ENCODE measurements around the gene TCF4.

- TF ChIP-seq ATF3 (IDR thresholded peaks at IDR 0.05) (no peak), MAX (IDR thresholded peaks at IDR 0.05) (no peak)
Measured at GRCh38 chr18:55319459-55320193, 268.4 kb downstream of the TCF4 start.
